Measurements from ENCODE around the gene KDM1A.
A peak's percentile ranks its signal among the peaks of the same experiment; 100 is the strongest.
"Not testable (repeated sequence)": the region's sequence is repeated elsewhere in the genome, so short reads cannot be mapped to it uniquely, and the experiment has no call there.

The KDM1A gene

DNA sequence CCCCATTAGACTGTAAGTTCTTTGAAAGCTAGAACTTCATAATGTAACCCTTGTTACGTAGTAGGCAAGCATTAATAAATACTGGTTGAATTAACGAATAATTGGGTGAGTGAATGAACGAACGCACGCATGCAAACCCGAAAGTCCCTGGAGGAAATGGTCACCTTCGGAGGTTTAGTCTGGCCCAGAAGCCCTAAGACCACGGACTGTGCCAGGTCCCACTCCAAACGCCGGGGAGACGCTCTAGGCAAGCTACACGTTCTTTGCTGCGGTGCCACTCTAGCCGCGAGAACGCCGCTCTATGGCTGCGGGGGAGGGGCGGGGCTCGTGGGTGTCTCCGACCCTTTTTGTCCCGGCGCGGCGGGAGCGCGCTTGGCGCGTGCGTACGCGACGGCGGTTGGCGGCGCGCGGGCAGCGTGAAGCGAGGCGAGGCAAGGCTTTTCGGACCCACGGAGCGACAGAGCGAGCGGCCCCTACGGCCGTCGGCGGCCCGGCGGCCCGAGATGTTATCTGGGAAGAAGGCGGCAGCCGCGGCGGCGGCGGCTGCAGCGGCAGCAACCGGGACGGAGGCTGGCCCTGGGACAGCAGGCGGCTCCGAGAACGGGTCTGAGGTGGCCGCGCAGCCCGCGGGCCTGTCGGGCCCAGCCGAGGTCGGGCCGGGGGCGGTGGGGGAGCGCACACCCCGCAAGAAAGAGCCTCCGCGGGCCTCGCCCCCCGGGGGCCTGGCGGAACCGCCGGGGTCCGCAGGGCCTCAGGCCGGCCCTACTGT lies at the start of gene KDM1A:
Gene KDM1A (plus strand): TSS at position 375 of the 769 bp plus-strand sequence. CDS start 129 bp downstream, at position 504.
- DNase-seq, result peak; percentile 97

GRCh38 chr1:22970096-22970495 lies 49.2 kb upstream of the KDM1A start:
- no peak for DNase-seq

GRCh38 chr1:22971161-22971560 lies 48.1 kb upstream of the KDM1A start:
- no peak for DNase-seq

GRCh38 chr1:22971611-22972405 lies 47.5 kb upstream of the KDM1A start:
- no peak for DNase-seq

DNA sequence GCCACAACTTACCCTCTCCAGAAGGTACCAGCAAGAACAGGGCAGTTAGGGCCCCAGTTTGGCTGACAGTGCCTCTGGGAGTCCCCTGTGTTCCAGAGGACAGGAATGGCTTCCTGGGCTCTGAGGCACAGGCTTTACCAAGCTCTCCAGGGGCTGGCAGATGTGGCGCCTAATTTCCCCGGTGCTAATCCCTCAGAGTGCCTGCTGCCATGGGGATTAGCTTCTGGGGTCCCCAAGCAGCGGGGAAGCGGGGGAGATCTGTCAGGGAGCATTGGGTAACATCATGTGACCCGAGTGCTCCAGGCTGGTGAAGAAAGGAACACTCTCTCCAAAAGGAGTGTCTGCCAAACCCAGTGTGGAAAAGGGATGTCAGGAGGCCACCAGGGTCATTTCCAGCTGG lies 46.5 kb upstream of the KDM1A start, which contains the start of gene LACTBL1:
Gene LACTBL1 (minus strand): TSS at position 107 of the 400 bp plus-strand sequence. CDS start 550 bp downstream, outside the sequence.
- no peak for DNase-seq

DNA sequence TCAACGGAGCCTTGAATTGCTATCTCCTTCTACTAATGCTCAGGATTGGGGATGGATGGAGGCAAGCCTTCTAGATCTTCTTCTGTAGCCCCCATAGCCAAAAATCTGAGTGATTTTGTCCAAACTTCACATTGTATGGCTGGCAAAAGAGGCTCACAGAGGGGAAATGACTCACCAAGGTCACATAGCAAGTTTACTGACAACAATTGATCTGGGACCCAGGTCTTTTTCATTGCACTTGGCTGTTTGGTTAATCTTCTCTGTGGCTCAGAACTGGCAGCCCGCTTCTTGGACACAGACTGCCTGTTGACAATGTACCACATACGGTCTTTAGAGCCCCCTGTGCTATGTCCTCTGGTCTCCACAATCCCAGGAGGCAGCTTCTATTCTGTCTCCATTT lies 43.6 kb upstream of the KDM1A start:
- DNase-seq, result no peak

DNA sequence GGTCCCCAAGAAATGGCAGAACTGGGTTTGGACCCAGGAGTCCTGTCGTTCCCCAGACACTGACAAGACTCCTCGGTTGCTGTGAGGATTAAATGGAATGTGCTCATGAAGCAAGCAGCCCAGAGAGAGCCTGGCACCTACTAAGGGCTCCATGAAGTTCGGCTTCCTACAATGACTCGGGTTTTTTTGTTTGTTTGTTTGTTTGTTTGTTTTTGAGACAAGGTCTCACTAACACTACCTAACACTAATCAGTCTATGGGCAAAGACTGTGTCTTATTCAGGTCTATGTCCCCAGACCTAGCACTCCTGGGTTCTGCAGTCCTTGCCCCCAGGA lies 43.2 kb upstream of the KDM1A start:
- no peak for DNase-seq

GRCh38 chr1:22976461-22977243 lies 42.6 kb upstream of the KDM1A start:
- peak; percentile 78 for DNase-seq

GRCh38 chr1:22978299-22978698 lies 41.0 kb upstream of the KDM1A start:
- DNase-seq, result no peak

- not testable (repeated sequence) for DNase-seq
Observed at GRCh38 chr1:22980471-22980790, 38.8 kb upstream of the KDM1A start.

- no peak for DNase-seq
Observed at GRCh38 chr1:22983944-22984343, 35.3 kb upstream of the KDM1A start.

- not testable (repeated sequence) for DNase-seq
Observed at GRCh38 chr1:22992384-22992783, 26.9 kb upstream of the KDM1A start.

GRCh38 chr1:22993220-22993795 lies 26.0 kb upstream of the KDM1A start:
- not testable (repeated sequence) for DNase-seq

GRCh38 chr1:22995774-22996173 lies 23.5 kb upstream of the KDM1A start:
- no peak for DNase-seq

DNA sequence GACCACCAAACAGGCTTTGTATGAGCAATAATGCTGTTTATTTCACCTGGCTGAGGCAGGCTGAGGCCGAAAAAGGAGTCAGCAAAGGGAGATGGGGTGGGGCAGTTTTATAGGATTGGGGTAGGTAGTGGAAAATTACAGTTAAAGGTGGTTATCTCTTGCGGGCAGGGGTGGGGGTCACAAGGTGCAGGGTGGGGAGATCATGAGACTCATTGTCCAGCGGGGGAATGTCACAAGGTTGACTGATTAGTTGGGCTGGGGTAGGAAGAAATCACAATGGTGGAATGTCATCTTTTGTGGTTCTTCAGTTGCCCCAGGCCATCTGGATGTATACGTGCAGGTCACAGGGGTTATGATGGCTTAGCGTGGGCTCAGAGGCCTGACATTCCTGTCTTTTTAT lies 21.7 kb upstream of the KDM1A start:
- not testable (repeated sequence) for DNase-seq

- not testable (repeated sequence) for DNase-seq
Observed at GRCh38 chr1:23000133-23000532, 19.1 kb upstream of the KDM1A start.

DNA sequence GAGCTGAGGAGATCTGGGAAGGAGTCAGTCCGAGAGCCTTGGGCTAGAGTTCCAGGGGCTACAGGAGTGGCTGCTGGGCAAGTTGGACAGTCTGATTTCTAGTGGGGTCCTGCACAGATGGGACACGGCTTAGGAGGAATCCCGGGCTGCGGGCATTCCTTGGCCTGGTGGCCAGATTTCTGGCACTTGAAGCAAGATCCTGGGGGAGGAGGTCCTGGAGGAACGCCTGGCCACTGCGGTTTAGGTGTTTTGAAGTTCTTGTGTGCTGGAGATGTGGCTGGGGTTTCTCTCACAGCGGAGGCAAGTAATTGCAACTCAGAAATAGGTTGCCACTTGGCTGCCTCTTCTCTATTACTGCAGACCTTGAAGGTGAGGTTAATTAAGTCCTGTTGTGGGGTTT lies 17.1 kb upstream of the KDM1A start:
- DNase-seq, result not testable (repeated sequence)

- DNase-seq, result no peak
Observed at GRCh38 chr1:23004112-23004511, 15.2 kb upstream of the KDM1A start.

GRCh38 chr1:23004769-23005168 lies 14.5 kb upstream of the KDM1A start:
- not testable (repeated sequence) for DNase-seq

- no peak for DNase-seq
Observed at GRCh38 chr1:23007106-23007505, 12.2 kb upstream of the KDM1A start.

DNA sequence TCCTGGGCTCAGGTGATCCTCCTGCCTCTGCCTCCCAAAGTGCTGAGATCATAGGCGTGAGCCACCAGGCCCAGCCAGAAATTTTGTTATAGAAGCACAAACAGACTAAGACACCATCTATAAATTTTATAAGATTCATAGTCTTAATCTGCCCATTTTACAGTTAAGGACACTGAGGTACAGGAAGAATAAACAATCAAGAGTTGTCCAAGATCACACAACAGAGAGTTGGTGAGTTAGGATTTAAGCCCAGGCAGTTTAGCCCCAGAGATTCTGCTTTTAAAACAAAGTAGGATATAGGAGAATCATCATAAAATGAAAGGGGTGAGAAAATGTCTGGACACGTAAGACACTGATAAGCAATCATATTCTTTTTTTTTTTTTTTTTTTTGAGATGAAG lies 10.4 kb upstream of the KDM1A start:
- no peak for DNase-seq

DNA sequence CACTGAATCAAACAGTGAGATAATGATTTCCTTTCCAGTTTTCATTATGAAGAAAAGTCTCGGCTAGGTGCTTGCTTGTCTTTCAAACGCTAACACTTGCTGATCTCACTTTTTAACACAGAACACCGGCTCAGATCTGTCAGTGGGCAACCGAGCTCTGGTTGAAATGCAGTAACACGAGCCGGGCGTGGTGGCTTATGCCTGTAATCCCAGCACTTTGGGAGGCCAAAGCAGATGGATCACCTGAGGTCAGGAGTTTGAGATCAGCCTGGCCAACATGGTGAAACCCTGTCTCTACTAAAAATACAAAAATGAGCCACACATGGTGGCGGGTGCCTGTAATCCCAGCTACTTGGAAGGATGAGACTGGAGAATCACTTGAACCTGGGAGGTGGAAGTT lies 9.2 kb upstream of the KDM1A start:
- not testable (repeated sequence) for DNase-seq

GRCh38 chr1:23013657-23014056 lies 5.6 kb upstream of the KDM1A start:
- DNase-seq, result peak; percentile 95

Measured in NCI-H1105 treated with DMSO at 0.1 percent for 48 hours (cell line).